ENCODE results near the gene CACNA2D3. TPM values are rescaled to one million over a fixed set of nuclear protein-coding genes. Genes with fewer than 3 reads are reported as not detected.

The CACNA2D3 gene
- total RNA-seq, 1 experiment from 2014 or later: not detected

- Histone ChIP-seq H3K4me1 (no peaks in the 10 kb centered on the region), H3K36me3 (ENCODE audit: control insufficient read depth, insufficient read depth, low read length) (no peaks in the 10 kb centered on the region), H3K4me3 (ENCODE audit: low read depth, low read length) (no peak overlapping the region), H3K9me3 (no peaks in the 10 kb centered on the region), H3K27me3 (replicated peaks; ENCODE audit: control insufficient read depth, insufficient read depth, low read length) (0 out of 2 replicates have a peak, but pooled peaks cover 1% of the 10 kb centered on the region)
- H3K27ac Mint-ChIP-seq (ENCODE audit: unreplicated experiment): no peak overlapping the region
- H3K27me3 Mint-ChIP-seq (ENCODE audit: insufficient read depth, unreplicated experiment): peaks cover 9% of the 10 kb centered on the region
- no peaks in the 10 kb centered on the region for H3K36me3 Mint-ChIP-seq (ENCODE audit: insufficient read depth, unreplicated experiment)
- TF ChIP-seq CTCF (IDR thresholded peaks at IDR 0.05; ENCODE audit: insufficient read depth in 1 of 2, low read depth in 1 of 2, low read length in 1 of 2, severe bottlenecking in 1 of 2, unreplicated experiment in 1 of 2): no peak
- ChIA-PET CTCF (no interaction called here), POLR2A (no interaction called here)
- BruUV-seq (replicated peaks): no TSS peak
- H3K4me1 Mint-ChIP-seq (ENCODE audit: low read depth, unreplicated experiment): no peaks in the 10 kb centered on the region
- intact Hi-C loops (cut with micrococcal nuclease; ENCODE audit: unreplicated experiment): no loop called here
- DNase-seq: no peak
- no peak overlapping the region for H3K4me3 Mint-ChIP-seq (ENCODE audit: unreplicated experiment)
- no peaks in the 10 kb centered on the region for H3K9me3 Mint-ChIP-seq (ENCODE audit: unreplicated experiment)
These were observed 955.4 kb downstream of the CACNA2D3 start for GRCh38 chr3:55077726-55078125.

- Histone ChIP-seq H3K27me3 (replicated peaks; ENCODE audit: control insufficient read depth, insufficient read depth, low read length) (0 out of 2 replicates have a peak, but pooled peaks cover 1% of the 10 kb centered on the region), H3K36me3 (ENCODE audit: control insufficient read depth, insufficient read depth, low read length) (no peaks in the 10 kb centered on the region), H3K4me3 (ENCODE audit: low read depth, low read length) (no peak overlapping the region), H3K4me1 (no peaks in the 10 kb centered on the region), H3K9me3 (no peaks in the 10 kb centered on the region)
- Mint-ChIP-seq H3K27me3 (ENCODE audit: insufficient read depth, unreplicated experiment) (peaks cover 9% of the 10 kb centered on the region), H3K4me3 (ENCODE audit: unreplicated experiment) (no peak overlapping the region), H3K9me3 (ENCODE audit: unreplicated experiment) (no peaks in the 10 kb centered on the region), H3K27ac (ENCODE audit: unreplicated experiment) (no peak overlapping the region), H3K4me1 (ENCODE audit: low read depth, unreplicated experiment) (no peaks in the 10 kb centered on the region), H3K36me3 (ENCODE audit: insufficient read depth, unreplicated experiment) (no peaks in the 10 kb centered on the region)
- no peak for TF ChIP-seq CTCF (IDR thresholded peaks at IDR 0.05; ENCODE audit: insufficient read depth in 1 of 2, low read depth in 1 of 2, low read length in 1 of 2, severe bottlenecking in 1 of 2, unreplicated experiment in 1 of 2)
- intact Hi-C loops (cut with micrococcal nuclease; ENCODE audit: unreplicated experiment): no loop called here
- BruUV-seq (replicated peaks): no TSS peak
- CTCF ChIA-PET: no interaction called here
- POLR2A ChIA-PET: no interaction called here
- no peak for DNase-seq
These were observed 956.5 kb downstream of the CACNA2D3 start for GRCh38 chr3:55078876-55079275.

GRCh38 chr3:55085231-55085630 lies 962.9 kb downstream of the CACNA2D3 start:
- H3K4me1 ChIP-seq: no peaks in the 10 kb centered on the region
- H3K4me3 ChIP-seq (ENCODE audit: low read depth, low read length): no peak overlapping the region
- Mint-ChIP-seq H3K4me3 (ENCODE audit: unreplicated experiment) (no peak overlapping the region), H3K9me3 (ENCODE audit: unreplicated experiment) (no peaks in the 10 kb centered on the region), H3K4me1 (ENCODE audit: low read depth, unreplicated experiment) (no peaks in the 10 kb centered on the region), H3K27ac (ENCODE audit: unreplicated experiment) (no peak overlapping the region), H3K36me3 (ENCODE audit: insufficient read depth, unreplicated experiment) (no peaks in the 10 kb centered on the region), H3K27me3 (ENCODE audit: insufficient read depth, unreplicated experiment) (peaks cover 15% of the 10 kb centered on the region)
- no peaks in the 10 kb centered on the region for H3K36me3 ChIP-seq (ENCODE audit: control insufficient read depth, insufficient read depth, low read length)
- no peak for TF ChIP-seq CTCF (IDR thresholded peaks at IDR 0.05; ENCODE audit: insufficient read depth in 1 of 2, low read depth in 1 of 2, low read length in 1 of 2, severe bottlenecking in 1 of 2, unreplicated experiment in 1 of 2)
- no peaks in the 10 kb centered on the region for H3K27me3 ChIP-seq (replicated peaks; ENCODE audit: control insufficient read depth, insufficient read depth, low read length)
- intact Hi-C loops (cut with micrococcal nuclease; ENCODE audit: unreplicated experiment): no loop called here
- no peak for DNase-seq
- no TSS peak for BruUV-seq (replicated peaks)
- ChIA-PET CTCF (no interaction called here), POLR2A (no interaction called here)
- H3K9me3 ChIP-seq: no peaks in the 10 kb centered on the region

All from Caco-2 (cell line).